Limb (tissue), 2 donors: ENCODE results near the gene KRT6A.
"Not testable (repeated sequence)": the region's sequence is repeated elsewhere in the genome, so short reads cannot be mapped to it uniquely, and the experiment has no call there.

Experiments
- DNase-seq, 2 donors: peaks; one replicate each; pipeline ENCODE4 v3.0.0-alpha.2; 2016; ENCODE audit errors: extremely low spot score in 2 of 2

KRT6A gene

GRCh38 chr12:52502877-52503276 is 9.8 kb upstream of the KRT6A start:
- DNase-seq, result no peak

DNA sequence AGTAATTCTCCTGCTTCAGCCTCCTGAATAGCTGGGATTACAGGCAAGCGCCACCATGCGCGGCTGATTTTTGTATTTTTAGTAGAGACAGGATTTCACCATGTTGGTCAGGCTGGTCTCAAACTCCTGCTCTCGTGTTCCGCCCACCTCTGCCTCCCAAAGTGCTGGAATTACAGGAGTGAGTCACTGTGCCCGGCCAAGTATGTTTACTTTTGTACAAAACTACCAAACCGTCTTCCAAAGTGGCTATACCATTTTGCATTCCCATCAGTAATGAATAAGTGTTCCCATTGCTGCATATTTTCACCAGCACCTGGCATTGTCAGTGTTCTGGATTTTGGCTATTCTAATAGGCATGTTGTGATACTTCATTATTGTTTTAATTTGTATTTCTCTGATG is 8.4 kb upstream of the KRT6A start:
- no peak for DNase-seq

DNA sequence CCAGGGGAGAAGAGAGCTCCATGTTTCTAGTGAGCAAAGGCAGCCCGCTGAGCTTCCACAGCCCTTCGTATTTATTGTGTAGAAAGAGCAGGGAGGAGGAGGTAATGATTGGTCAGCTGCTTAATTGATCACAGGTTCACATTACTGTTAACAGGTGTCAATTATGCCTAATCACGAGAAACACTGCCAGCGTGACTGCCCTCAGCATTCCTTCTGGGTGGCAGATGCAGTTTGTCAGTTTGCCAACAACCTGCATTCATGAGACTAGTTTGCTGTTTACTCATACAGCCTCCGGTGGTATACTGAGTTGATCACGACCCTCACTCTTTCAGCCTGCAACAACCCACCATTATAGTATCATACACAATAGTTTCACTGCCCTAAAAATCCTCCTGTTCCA is 7.5 kb upstream of the KRT6A start:
- DNase-seq, result not testable (repeated sequence)

- no peak for DNase-seq
These were observed 6.9 kb upstream of the KRT6A start for GRCh38 chr12:52499806-52500560.

DNA sequence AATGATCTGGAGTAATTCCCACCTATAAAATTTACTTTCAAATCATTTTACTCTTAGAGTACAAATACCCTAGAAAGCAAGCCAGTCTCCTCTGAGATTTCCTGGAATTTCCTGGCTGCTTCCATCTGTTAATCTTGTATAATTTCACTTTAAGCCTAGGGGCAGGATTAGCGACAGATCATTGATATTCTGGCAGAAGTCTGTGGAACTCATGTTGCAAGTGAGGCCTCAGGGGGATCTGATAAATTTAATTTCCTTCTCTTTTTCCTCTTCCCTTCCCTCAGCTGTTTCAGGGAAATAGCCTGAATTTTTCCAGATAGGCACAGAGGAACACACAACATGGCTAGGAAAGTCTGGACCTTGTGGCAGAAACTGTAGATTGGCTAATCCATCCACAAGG is 5.9 kb upstream of the KRT6A start:
- DNase-seq, result no peak

- no peak for DNase-seq
These were observed 4.9 kb upstream of the KRT6A start for GRCh38 chr12:52497975-52498374.

GRCh38 chr12:52496590-52497071 is 3.6 kb upstream of the KRT6A start:
- DNase-seq, result no peak

DNA sequence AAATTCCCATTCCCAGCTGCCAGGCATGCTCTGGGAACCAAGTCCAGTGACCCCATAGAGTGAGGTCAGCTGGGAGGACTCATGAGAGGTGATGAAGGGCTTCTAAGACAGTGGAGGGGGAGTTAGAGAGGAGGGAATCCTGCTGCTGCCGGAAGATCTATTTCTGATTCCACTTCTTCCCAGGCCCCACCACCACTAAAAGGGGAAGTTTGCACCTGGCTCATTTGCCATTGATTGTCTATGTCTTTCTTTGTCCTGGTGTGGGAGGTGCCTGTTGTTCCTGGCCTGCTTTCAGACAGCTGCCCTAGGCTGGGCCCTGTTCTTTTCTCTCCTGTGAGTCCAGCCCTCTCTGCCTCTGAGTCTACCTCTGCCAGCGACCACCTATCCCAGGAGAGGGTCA is 3.0 kb upstream of the KRT6A start:
- no peak for DNase-seq

DNA sequence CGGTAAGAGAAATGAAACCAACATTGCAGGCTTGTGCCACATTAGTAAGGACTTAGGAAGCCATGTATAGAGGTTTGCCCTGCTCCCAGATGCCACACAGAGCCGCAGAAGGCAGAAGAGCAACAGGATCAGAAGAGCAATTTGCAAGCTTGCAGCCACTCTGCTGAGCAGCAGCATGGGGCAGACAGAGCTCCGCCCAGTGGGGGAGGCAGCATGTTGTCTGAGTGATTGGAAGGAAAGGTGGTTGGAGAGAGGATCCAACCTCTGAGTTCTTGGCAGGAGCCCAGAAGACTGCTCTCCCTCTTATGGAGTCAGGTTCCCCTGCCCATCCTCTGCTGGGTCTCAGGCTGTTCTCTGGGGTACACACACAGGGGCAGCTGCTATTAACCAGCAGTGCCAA is 2.3 kb upstream of the KRT6A start:
- DNase-seq, result peak in 1 of 2 donors; percentile 45

DNA sequence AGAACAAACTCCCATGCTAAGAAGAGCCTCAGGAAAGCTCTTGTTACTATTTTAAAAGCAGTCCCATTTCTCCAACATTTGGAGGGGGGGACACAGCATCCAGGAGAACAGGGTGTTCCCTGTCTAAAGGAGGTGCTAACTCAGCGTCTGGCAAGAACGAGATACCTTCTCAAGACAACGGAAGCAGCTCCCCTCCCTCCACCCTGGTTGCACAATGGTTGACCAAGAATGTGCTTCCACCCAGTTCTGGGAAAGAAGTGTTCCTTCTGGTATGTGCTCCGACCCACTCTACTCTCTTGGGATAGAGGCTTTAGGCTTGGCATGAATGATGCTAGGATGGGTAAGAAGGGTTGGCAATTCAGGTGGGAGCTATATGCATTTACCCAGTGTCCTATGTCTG is 1.5 kb upstream of the KRT6A start:
- DNase-seq, result no peak

- DNase-seq, result no peak
These were observed 1.0 kb upstream of the KRT6A start for GRCh38 chr12:52494100-52494499.

DNA sequence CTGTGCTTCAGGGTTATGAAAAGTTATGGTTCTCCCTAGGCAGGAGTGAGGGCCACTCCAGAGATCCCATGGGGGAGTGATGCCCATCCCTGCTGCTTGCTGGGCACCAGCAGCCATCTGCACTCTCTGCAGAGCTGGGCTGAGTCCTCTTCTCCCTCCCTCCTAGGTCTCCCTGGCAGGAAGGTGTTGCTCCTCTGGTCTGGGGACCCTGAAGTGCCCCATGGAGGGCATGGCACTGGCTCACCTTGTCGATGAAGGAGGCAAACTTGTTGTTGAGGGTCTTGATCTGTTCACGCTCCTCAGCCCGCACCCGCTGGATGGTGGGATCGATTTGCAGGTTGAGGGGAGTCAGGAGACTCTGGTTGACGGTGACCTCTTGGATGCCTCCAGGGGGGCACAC is 652 bp downstream of the KRT6A start:
- DNase-seq, result not testable (repeated sequence)

DNA sequence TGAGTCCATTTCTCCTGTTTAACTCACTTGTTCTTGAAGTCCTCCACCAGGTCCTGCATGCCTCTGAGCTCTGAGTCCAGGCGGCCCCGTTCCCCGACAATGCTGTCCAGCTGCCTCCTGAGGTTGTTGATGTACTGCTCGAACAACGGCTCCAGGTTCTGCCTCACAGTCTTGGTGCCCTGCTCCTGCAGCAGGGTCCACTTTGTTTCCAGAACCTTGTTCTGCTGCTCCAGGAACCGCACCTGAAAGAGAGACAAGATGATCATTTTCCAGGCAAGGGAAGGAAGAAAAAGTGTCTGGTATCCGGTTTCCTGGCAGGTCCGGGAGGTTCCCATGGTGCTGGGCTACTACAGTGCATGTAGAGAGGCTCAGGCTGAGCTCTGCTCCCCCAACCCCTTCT is 1.6 kb downstream of the KRT6A start:
- DNase-seq, result not testable (repeated sequence)

- no peak for DNase-seq
These were observed 4.3 kb downstream of the KRT6A start for GRCh38 chr12:52488736-52489135.

DNA sequence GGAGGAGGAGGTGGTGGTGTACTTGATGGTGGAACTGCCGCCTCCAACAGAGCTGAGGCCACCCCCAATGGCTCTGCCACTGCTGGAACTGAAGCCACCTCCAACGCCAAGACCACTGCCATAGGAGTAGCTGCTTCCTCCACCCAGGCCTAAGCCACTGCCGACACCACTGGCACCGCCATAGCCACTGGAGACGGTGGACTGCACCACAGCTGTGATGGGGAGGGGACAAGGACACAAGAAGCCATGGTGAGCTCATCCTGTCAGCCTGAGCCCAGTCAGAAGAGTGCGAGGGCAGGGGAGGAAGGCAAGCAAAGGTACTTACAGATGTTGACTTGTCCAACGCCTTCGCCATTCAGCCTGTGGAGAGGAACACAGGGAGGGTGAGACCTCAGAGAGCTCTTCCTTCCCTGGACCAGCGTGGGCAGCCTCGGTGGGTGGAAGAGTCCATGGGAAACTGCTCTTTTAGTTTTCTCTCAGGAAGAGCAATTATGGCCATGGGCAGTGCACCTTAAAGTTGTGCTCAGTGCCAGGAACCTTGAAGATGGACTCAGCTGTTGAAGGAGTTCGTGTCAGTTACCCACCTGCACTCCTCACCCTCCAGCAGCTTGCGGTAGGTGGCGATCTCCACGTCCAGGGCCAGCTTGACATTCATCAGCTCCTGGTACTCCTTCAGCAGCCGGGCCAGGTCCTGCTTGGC is 5.2 kb downstream of the KRT6A start:
- DNase-seq, result not testable (repeated sequence)

DNA sequence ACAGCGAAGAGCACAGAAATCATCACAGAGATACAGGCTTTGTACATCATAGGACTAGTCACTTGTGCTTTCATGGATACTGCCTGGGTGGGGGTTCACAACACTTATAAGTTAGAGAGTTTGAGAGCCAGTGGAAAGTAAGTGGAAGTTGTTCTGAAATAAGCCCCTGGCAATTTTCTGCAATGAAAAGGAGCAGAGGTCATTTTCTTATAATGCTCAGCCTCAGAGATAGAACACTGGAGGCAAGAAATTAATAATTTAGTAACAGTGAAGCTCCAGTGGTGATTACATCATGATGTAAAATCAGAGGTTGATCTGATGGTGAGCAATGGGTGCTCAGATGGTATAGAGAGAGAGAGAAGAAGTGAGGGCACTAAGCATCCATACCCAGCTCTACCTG is 5.8 kb downstream of the KRT6A start:
- no peak for DNase-seq

DNA sequence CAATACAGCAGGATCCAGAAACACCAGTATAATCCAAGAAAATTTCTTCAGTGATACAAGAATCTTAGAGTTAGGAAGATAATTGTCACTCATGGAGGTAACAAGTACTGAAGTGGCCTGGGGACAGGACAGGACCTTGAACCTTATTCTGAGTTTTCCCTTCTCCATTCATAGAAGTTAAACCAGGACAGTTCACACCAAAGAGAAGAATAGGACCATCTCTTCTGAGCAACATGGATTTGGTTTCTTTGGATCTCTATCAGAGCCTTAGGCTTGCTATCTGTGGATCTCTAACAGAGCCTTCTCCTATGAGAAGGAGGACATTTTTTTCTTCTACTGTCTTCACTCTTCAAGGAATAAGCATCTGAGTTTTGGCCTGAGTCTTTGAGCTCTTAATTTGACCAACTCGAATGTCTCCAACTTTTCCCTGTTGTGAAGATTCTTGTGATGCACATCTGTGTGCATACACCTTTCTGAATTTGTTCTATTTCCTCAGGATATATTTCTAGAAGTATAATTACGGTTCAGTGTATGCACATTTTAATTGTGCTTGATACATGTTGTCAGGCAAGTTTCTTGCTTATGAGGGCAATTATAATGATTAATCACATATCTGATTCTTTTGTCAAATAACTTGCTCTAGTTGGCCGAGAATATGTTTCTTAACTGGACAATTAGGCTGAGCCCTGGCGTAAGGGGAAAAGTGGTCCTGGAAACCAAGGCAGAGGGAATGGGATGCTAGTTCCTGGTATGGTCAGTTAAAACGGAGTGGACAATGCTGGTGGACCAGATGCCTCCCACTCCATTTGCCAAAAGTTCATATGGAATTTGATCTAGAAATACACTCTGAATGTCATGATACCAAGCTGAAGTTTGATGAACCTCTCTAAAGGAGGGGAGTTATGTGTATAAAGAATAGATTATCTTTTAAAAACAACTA is 6.6 kb downstream of the KRT6A start:
- no peak for DNase-seq

GRCh38 chr12:52480073-52480472 is 13.0 kb downstream of the KRT6A start:
- DNase-seq, result no peak

GRCh38 chr12:52477651-52478050 is 15.4 kb downstream of the KRT6A start:
- DNase-seq, result no peak

DNA sequence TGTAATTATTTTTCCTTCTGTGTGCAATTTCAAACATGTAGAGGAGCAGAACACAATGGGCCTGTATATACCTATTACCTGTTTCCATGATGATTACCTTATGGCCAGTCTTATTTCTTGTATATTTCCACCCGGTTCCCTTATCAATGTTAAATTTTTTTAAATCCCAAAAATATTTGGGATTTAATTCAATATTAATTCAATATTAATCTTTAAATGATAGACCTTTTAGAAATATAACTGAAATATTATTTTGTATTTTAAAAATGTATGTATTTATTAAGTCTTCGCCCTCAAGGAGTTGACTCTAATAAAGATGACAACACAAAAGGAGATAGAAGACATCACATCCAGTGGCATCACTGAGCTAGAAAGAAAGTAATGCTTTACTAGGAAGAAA is 18.8 kb downstream of the KRT6A start:
- DNase-seq, result no peak

- DNase-seq, result no peak
These were observed 19.3 kb downstream of the KRT6A start, which contains the start of gene KRT6C for GRCh38 chr12:52473768-52474167. Gene KRT6C (minus strand): TSS chr12:52473805. CDS start chr12:52473737, 68 bp downstream.

DNA sequence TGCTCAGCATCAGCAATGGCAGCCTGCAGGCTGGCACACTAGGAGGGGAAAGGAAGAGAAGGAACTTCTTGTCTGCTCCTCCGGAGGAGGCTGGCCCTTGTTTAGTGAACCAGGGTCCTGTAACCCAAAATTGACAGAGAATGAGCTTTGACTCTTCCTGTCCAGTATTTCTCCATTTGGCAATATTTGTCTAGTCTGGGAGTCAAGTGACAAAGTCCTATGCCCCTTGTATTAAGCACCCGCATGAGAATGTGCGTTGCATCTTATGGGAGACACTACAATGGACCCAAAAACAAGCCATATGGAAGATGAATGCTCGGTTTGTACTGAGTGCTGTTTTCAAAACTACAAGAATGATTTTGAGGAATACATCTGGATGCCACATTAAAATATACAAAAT is 23.2 kb downstream of the KRT6A start:
- DNase-seq, result no peak
